ENCODE measurements around the gene NPAS3. TPM values are rescaled to one million over a fixed set of nuclear protein-coding genes. Genes with fewer than 3 reads are reported as not detected.

Gene NPAS3
- total RNA-seq, 2 experiments from 2014 or later = not detected

- POLR2A ChIA-PET = no interaction called here
- no peaks in the 10 kb centered on the region for H3K36me3 Mint-ChIP-seq (ENCODE audit: low read depth)
- ATAC-seq (no peak), DNase-seq (no peak)
- intact Hi-C loops (cut with micrococcal nuclease) = no loop called here
- H3K9me3 Mint-ChIP-seq = peaks cover 1% of the 10 kb centered on the region
- CTCF ChIA-PET = no interaction called here
- no peak for TF ChIP-seq CTCF (IDR thresholded peaks at IDR 0.05)
- no peaks in the 10 kb centered on the region for H3K4me1 Mint-ChIP-seq (ENCODE audit: low read depth)
- no peak overlapping the region for H3K27ac Mint-ChIP-seq
- H3K27me3 Mint-ChIP-seq = no peaks in the 10 kb centered on the region
- H3K4me3 Mint-ChIP-seq = no peak overlapping the region
Measured at GRCh38 chr14:33441633-33442032, 503.0 kb downstream of the NPAS3 start.

- H3K4me3 Mint-ChIP-seq = no peak overlapping the region
- TF ChIP-seq CTCF (IDR thresholded peaks at IDR 0.05) = no peak
- no peak for DNase-seq
- CTCF ChIA-PET = no interaction called here
- intact Hi-C loops (cut with micrococcal nuclease) = no loop called here
- H3K9me3 Mint-ChIP-seq = peaks cover 1% of the 10 kb centered on the region
- no peak for ATAC-seq
- no peaks in the 10 kb centered on the region for H3K4me1 Mint-ChIP-seq (ENCODE audit: low read depth)
- H3K27ac Mint-ChIP-seq = no peak overlapping the region
- no peaks in the 10 kb centered on the region for H3K27me3 Mint-ChIP-seq
- POLR2A ChIA-PET = no interaction called here
- H3K36me3 Mint-ChIP-seq (ENCODE audit: low read depth) = no peaks in the 10 kb centered on the region
Measured at GRCh38 chr14:33444136-33444535, 505.5 kb downstream of the NPAS3 start.

- Mint-ChIP-seq H3K27ac (no peak overlapping the region), H3K9me3 (no peaks in the 10 kb centered on the region), H3K4me3 (no peak overlapping the region), H3K36me3 (ENCODE audit: low read depth) (no peaks in the 10 kb centered on the region), H3K4me1 (ENCODE audit: low read depth) (no peaks in the 10 kb centered on the region), H3K27me3 (no peaks in the 10 kb centered on the region)
- intact Hi-C loops (cut with micrococcal nuclease) = no loop called here
- no peak for ATAC-seq
- DNase-seq = no peak
- CTCF ChIA-PET = no interaction called here
- TF ChIP-seq CTCF (IDR thresholded peaks at IDR 0.05) = no peak
- POLR2A ChIA-PET = no interaction called here
Measured at GRCh38 chr14:33449268-33449667, 510.6 kb downstream of the NPAS3 start.

GRCh38 chr14:33449703-33450395, 511.2 kb downstream of the NPAS3 start:
- ATAC-seq (no peak), DNase-seq (no peak)
- Mint-ChIP-seq H3K4me1 (ENCODE audit: low read depth) (no peaks in the 10 kb centered on the region), H3K4me3 (no peak overlapping the region), H3K9me3 (no peaks in the 10 kb centered on the region), H3K27me3 (no peaks in the 10 kb centered on the region), H3K27ac (no peak overlapping the region), H3K36me3 (ENCODE audit: low read depth) (no peaks in the 10 kb centered on the region)
- intact Hi-C loops (cut with micrococcal nuclease) = no loop called here
- CTCF ChIA-PET = no interaction called here
- POLR2A ChIA-PET = no interaction called here
- TF ChIP-seq CTCF (IDR thresholded peaks at IDR 0.05) = no peak

- ATAC-seq = no peak
Measured at GRCh38 chr14:33450416-33450815, 511.7 kb downstream of the NPAS3 start.

More at GRCh38 chr14:33450416-33450815, 511.7 kb downstream of the NPAS3 start:
- ChIA-PET CTCF (no interaction called here), POLR2A (no interaction called here)
- DNase-seq = no peak
- no peak for TF ChIP-seq CTCF (IDR thresholded peaks at IDR 0.05)
- intact Hi-C loops (cut with micrococcal nuclease) = no loop called here
- no peaks in the 10 kb centered on the region for H3K36me3 Mint-ChIP-seq (ENCODE audit: low read depth)
- H3K27me3 Mint-ChIP-seq = no peaks in the 10 kb centered on the region
- no peaks in the 10 kb centered on the region for H3K9me3 Mint-ChIP-seq
- H3K27ac Mint-ChIP-seq = no peak overlapping the region
- H3K4me3 Mint-ChIP-seq = no peak overlapping the region
- no peaks in the 10 kb centered on the region for H3K4me1 Mint-ChIP-seq (ENCODE audit: low read depth)

Data from activated CD8-positive, alpha-beta T cell treated with anti-CD3 and anti-CD28 coated beads for 36 hours (primary cell).